Cardiac muscle cell (in vitro differentiated cells and primary cell): ENCODE data around the gene C12orf43. TPM values are rescaled to one million over a fixed set of nuclear protein-coding genes. Genes with fewer than 3 reads are reported as not detected.

Source experiments
- DNase-seq, 2 donors: peaks; one replicate each; pipeline versions ENCODE4 v3.0.0 to v3.0.0-alpha.2; 2010 to 2017; ENCODE audit warnings: low read depth in 1 of 2, low spot score in 1 of 2
- H3K27ac ChIP-seq: fragments of 200-600 bp; sonication (generic); 2 replicates; pipeline ENCODE4 v1.5.1; 2016
- H3K27me3 ChIP-seq: fragments of 200-600 bp; sonication (generic); 2 replicates; pipeline ENCODE4 v1.6.0; 2016; ENCODE audit warnings: control low read depth
- H3K36me3 ChIP-seq: fragments of 200-600 bp; sonication (generic); 2 replicates; pipeline ENCODE4 v1.5.1; 2016; ENCODE audit warnings: control low read depth
- H3K4me1 ChIP-seq: fragments of 200-600 bp; sonication (generic); 2 replicates; pipeline ENCODE4 v1.8.1; 2017; ENCODE audit warnings: low read depth, mild to moderate bottlenecking, mixed run types
- H3K4me3 ChIP-seq: fragments of 200-600 bp; sonication (generic); 2 replicates; pipeline ENCODE4 v1.5.1; 2016; ENCODE audit warnings: mild to moderate bottlenecking
- H3K9me3 ChIP-seq: fragments of 200-600 bp; sonication (generic); 2 replicates; pipeline ENCODE4 v1.5.1; 2017; ENCODE audit warnings: low read depth, mild to moderate bottlenecking, control low read depth
- CTCF ChIP-seq: IDR thresholded peaks from 2 replicates; pipeline ENCODE4 v1.5.1; 2012; ENCODE audit warnings: low read depth, mild to moderate bottlenecking, low read length
- polyA plus RNA-seq: library from polyadenylated mRNA; unstranded; fragments of >200 nt; fragmentation: Nextera tagmentation; extraction: Ambion mirVana; gene quantifications from 2 replicates; pipeline ENCODE4 v1.2.1, GENCODE V29; 2016
- total RNA-seq: library from RNA; depleted of rRNA; stranded (reverse); fragments of >200 nt; gene quantifications from 2 replicates; pipeline ENCODE4 v1.2.3, GENCODE V29; 2016

The C12orf43 gene
- total and polyA plus RNA-seq, 2 experiments from 2014 or later, result 20.5 to 24.4 TPM

- no peaks in the 10 kb centered on the region for H3K4me1 ChIP-seq
- DNase-seq, result no peak
- H3K9me3 ChIP-seq, result no peaks in the 10 kb centered on the region
- no peak overlapping the region for H3K27ac ChIP-seq
- no peaks in the 10 kb centered on the region for H3K36me3 ChIP-seq
- no peaks in the 10 kb centered on the region for H3K27me3 ChIP-seq
- TF ChIP-seq CTCF, result no peak
- no peak overlapping the region for H3K4me3 ChIP-seq
Measured at GRCh38 chr12:120962532-120963020, 53.7 kb downstream of the C12orf43 start.

- no peaks in the 10 kb centered on the region for H3K27me3 ChIP-seq
- H3K4me1 ChIP-seq, result no peaks in the 10 kb centered on the region
- no peak for TF ChIP-seq CTCF
- DNase-seq, result no peak
- no peaks in the 10 kb centered on the region for H3K9me3 ChIP-seq
- no peaks in the 10 kb centered on the region for H3K36me3 ChIP-seq
- no peak overlapping the region for H3K27ac ChIP-seq
- no peak overlapping the region for H3K4me3 ChIP-seq
Measured at GRCh38 chr12:120961604-120962531, 54.4 kb downstream of the C12orf43 start.

- H3K27ac ChIP-seq, result no peak overlapping the region
- no peaks in the 10 kb centered on the region for H3K27me3 ChIP-seq
- no peaks in the 10 kb centered on the region for H3K4me1 ChIP-seq
- no peaks in the 10 kb centered on the region for H3K36me3 ChIP-seq
- H3K4me3 ChIP-seq, result no peak overlapping the region
- H3K9me3 ChIP-seq, result no peaks in the 10 kb centered on the region
- TF ChIP-seq CTCF, result no peak
- DNase-seq, result no peak
Measured at GRCh38 chr12:120960657-120961056, 55.6 kb downstream of the C12orf43 start.

GRCh38 chr12:120959111-120959878 lies 57.0 kb downstream of the C12orf43 start:
- TF ChIP-seq CTCF, result no peak
- Histone ChIP-seq H3K9me3 (no peaks in the 10 kb centered on the region), H3K4me3 (no peak overlapping the region), H3K27me3 (no peaks in the 10 kb centered on the region), H3K27ac (no peak overlapping the region), H3K36me3 (no peaks in the 10 kb centered on the region), H3K4me1 (no peaks in the 10 kb centered on the region)
- no peak for DNase-seq

GRCh38 chr12:120956579-120957300 lies 59.5 kb downstream of the C12orf43 start:
- no peak for DNase-seq
- no peaks in the 10 kb centered on the region for H3K27me3 ChIP-seq
- H3K4me3 ChIP-seq, result no peak overlapping the region
- H3K4me1 ChIP-seq, result no peaks in the 10 kb centered on the region
- no peaks in the 10 kb centered on the region for H3K36me3 ChIP-seq
- H3K27ac ChIP-seq, result no peak overlapping the region
- no peaks in the 10 kb centered on the region for H3K9me3 ChIP-seq
- no peak for TF ChIP-seq CTCF
